SJSA1 (cell line): ENCODE results near the gene VMO1. TPM values are rescaled to one million over a fixed set of nuclear protein-coding genes. Genes with fewer than 3 reads are reported as not detected.

Source experiments
- DNase-seq, 2 experiments: peaks; one replicate each; pipeline ENCODE4 v3.0.0-alpha.2; 2015 to 2020; ENCODE audit warnings: low spot score in 2 of 2, low read depth in 1 of 2
- H3K27ac ChIP-seq: fragments of 250-450 bp; sonication (Bioruptor Pico); 2 replicates; pipeline ENCODE4 v1.5.1; 2020; ENCODE audit warnings: mild to moderate bottlenecking, moderate library complexity
- H3K27me3 ChIP-seq: fragments of 250-450 bp; sonication (Bioruptor Pico); replicated peaks from 2 replicates; pipeline ENCODE4 v1.5.1; 2020; ENCODE audit warnings: mild to moderate bottlenecking, moderate library complexity
- H3K36me3 ChIP-seq: fragments of 250-450 bp; sonication (Bioruptor Pico); 2 replicates; pipeline ENCODE4 v1.5.1; 2020; ENCODE audit warnings: mild to moderate bottlenecking
- H3K4me1 ChIP-seq: fragments of 250-450 bp; sonication (Bioruptor Pico); replicated peaks from 2 replicates; pipeline ENCODE4 v1.6.1; 2021; ENCODE audit warnings: mild to moderate bottlenecking
- H3K4me3 ChIP-seq: fragments of 250-450 bp; sonication (Bioruptor Pico); 2 replicates; pipeline ENCODE4 v1.5.1; 2020; ENCODE audit warnings: mild to moderate bottlenecking
- H3K9me3 ChIP-seq: fragments of 250-450 bp; sonication (Bioruptor Pico); replicated peaks from 2 replicates; pipeline ENCODE4 v1.5.1; 2020; ENCODE audit warnings: mild to moderate bottlenecking
- total RNA-seq: library from RNA; depleted of rRNA; stranded (reverse); fragments of >200 nt; shearing (Covaris generic); gene quantifications from 2 replicates; pipeline ENCODE4 v1.2.3, GENCODE V29; 2014

The VMO1 gene
- total RNA-seq, 1 experiment from 2014 or later: not detected

DNA sequence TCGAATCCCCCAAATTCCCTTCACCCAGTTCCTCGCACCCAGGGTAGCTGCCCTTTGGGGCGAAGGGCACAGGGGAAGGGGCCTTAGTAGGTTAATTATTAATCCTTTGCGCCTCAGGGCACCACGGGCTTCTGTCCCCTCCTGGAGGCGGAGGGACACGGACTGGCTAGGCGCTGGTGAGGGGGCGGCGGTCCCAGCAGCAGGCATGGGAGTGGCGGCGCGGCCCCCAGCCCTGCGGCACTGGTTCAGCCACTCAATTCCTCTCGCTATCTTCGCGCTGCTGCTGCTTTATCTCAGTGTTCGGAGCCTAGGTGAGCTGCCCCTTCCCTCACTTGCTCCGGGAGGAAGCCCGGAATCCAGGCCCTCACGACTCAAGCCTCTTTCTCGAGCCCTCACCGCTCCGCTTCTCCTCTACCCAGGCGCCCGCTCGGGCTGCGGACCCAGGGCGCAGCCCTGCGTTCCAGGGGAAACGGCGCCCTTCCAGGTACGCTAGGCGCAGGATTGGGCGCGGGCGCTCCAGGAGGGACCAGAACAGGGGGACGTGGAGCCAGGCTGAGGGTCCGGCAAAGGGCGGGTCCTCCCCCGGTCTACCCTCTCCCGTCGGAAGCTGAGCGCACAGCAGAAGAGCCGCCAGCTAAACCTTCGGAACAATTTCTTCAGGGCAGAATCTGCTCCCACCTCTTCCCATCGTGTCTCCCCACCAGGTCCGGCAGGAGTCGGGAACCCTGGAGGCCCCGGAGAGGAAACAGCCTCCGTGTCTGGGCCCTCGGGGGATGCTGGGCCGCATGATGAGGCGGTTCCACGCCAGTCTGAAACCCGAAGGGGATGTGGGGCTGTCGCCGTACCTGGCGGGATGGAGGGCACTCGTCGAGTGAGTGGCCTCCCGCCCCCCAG, 2.9 kb upstream of the VMO1 start, which contains the start of gene GLTPD2:
GLTPD2 (plus strand) TSS at position 158 of the 894 bp plus-strand sequence; CDS start at position 206, 48 bp downstream.
- Histone ChIP-seq H3K4me1 (peaks cover 12% of the 10 kb centered on the region), H3K27ac (peak within 1 kb of the TSS; percentile 63)
- no peak for DNase-seq

DNA sequence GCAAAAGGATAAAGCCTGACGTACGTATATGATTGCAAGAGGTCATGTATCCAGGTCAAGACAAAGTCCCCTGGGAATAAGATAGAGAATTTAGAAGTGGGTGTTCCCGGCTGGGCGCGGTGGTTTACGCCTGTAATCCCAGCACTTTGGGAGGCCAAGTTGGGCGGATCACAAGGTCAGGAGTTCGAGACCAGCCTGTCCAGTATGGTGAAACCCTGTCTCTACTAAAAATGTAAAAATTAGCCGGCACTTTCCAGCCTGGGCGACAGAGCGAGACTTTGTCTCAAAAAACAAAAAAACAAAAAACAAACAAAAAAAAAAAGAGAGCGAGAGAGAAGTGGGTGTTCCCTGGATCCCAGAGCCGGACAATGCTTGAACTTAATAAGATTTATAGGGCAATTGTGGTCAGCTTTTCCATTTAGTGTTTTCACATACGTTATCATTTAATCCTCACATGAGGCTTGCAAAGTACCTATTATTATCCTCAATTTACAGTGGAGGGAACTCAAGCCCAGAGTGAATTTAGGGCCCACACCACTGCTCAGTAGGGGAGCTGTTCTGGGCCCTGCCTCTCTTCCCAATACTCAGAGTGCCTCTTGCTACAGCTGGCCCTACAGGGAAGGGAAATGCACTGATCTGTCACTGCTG, 2.1 kb upstream of the VMO1 start:
- no peak for DNase-seq
- H3K9me3 ChIP-seq: no peaks in the 10 kb centered on the region; the same call in 1 of the 2 replicates
- H3K27ac ChIP-seq: no peak overlapping the region
- no peaks in the 10 kb centered on the region for H3K27me3 ChIP-seq
- no peak overlapping the region for H3K4me3 ChIP-seq
- H3K4me1 ChIP-seq: peaks cover 12% of the 10 kb centered on the region
- H3K36me3 ChIP-seq: no peaks in the 10 kb centered on the region

More for the DNA sequence above, 2.9 kb upstream of the VMO1 start, which contains the start of gene GLTPD2:
- Histone ChIP-seq H3K9me3 (no peaks in the 10 kb centered on the region; the same call in 1 of the 2 replicates), H3K27me3 (no peaks in the 10 kb centered on the region), H3K4me3 (peak within 1 kb of the TSS; percentile 59), H3K36me3 (no peaks in the 10 kb centered on the region)

DNA sequence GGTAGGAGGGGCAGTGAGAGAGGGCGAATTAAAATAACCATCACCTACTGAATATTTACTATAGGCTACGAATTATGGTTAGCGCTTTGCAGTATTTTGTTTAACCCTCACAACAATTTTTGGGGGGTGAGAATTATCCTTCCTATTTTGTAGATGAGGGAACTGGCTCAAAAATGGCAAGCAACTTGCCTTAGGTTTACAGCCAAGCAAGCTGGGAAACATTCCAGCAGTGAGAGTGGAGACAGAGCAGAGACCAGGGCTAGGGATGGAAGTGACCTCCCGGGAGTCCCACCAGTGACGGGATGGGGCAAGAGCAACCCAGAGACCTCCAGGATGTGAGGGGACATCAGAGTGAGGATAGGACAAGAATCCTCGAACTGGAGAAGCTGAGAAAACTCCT, 352 bp upstream of the VMO1 start:
- no peak for DNase-seq
- Histone ChIP-seq H3K9me3 (no peaks in the 10 kb centered on the region; the same call in 1 of the 2 replicates), H3K4me1 (peaks cover 12% of the 10 kb centered on the region), H3K27me3 (no peaks in the 10 kb centered on the region), H3K36me3 (no peaks in the 10 kb centered on the region), H3K27ac (no peak overlapping the region), H3K4me3 (no peak overlapping the region)

DNA sequence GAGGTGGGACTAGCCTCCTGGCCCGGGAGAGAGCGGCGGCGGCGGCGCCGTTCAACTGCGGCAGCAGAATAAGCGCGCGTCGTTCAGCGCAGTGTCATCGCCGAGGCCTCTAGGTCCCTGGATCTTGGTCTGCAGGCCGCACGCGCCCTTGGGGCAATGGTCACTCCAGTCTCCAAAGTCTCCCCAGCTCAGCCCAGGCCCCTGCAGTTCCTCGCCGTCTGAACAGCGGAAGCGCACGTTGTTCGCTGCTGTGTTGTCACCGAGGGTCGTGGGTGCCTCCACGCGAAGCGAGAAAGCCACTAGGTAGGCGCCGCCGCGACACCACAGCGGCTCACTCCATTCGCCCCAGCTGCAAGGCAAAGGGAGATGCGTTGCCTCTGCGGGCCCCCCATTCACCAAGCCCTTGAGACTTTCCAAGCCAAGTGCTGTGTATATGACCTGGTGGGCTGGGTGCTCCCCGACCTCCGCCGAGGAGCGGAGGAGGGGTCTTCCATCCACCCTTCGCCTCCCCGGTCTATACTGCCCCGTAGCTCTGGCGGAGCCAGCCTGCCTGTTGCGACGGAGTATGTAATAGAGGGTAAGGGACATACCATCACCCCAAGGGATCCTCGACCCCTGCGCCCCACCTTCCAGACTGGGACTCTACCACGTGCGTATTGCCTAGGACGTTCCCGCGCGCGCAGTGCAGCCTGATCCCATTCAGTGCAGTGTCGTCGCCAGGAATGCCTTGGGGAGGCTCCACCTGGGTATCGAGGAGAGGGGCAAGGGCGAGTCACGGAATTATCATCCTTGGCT, 656 bp downstream of the VMO1 start:
- Histone ChIP-seq H3K36me3 (no peaks in the 10 kb centered on the region), H3K9me3 (no peaks in the 10 kb centered on the region; the same call in 1 of the 2 replicates), H3K4me3 (no peak overlapping the region), H3K27ac (no peak overlapping the region), H3K27me3 (no peaks in the 10 kb centered on the region), H3K4me1 (peaks cover 12% of the 10 kb centered on the region)
- no peak for DNase-seq

DNA sequence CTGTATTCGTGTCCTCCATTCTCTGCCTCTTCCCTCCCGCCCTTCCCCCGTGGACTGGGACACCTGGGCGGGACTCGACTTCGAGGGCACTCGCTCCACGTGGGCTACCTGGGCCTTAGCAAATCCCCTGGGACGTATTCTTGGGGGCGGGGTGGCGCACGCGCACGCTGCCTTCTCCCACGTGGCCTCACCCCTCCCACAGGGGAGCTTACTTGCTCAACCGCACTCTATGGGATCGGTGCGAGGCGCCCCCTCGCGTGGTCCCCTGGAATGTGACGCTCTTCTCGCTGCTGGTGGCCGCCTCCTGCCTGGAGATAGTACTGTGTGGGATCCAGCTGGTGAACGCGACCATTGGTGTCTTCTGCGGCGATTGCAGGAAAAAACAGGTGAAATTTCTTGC, 3.5 kb downstream of the VMO1 start:
- Histone ChIP-seq H3K27me3 (0 out of 2 replicates have a peak, but pooled peaks cover 3% of the 10 kb centered on the region), H3K36me3 (no peaks in the 10 kb centered on the region), H3K27ac (no peak overlapping the region), H3K9me3 (no peaks in the 10 kb centered on the region), H3K4me3 (no peak overlapping the region), H3K4me1 (0 out of 2 replicates have a peak, but pooled peaks cover 4% of the 10 kb centered on the region)
- DNase-seq: no peak

DNA sequence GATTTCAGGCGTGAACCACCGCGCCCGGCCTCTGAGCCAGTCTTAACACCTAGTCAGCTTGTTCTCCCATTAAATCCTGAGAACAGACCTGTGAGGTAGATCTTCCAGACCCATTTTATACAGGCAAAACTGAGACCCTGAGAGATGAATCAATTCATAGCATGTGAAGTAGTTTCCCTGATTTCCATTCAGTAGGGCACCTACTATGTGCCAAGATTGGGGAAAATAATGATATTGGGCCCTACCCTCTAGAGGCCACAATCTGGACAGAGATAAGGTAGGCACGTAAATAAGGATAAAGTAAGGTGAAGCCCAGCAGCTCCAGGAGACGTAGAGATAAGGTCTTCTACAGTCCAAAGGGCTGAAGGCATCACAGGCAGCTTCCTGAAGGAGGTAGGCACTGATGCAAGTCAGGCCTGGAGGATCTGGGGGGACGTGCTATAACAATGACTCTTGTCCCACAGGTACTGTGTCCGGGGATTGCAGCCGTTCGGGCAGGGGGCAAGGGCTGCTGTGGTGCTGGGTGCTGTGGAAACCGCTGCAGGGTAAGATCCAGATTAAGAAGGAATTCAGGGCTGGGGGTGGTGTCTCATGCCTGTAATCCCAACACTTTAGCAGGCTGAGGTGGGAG, 5.7 kb downstream of the VMO1 start:
- H3K27ac ChIP-seq: no peak overlapping the region
- 0 out of 2 replicates have a peak, but pooled peaks cover 3% of the 10 kb centered on the region for H3K27me3 ChIP-seq
- no peak overlapping the region for H3K4me3 ChIP-seq
- DNase-seq: no peak
- H3K4me1 ChIP-seq: no peaks in the 10 kb centered on the region
- H3K9me3 ChIP-seq: no peaks in the 10 kb centered on the region
- H3K36me3 ChIP-seq: no peaks in the 10 kb centered on the region

DNA sequence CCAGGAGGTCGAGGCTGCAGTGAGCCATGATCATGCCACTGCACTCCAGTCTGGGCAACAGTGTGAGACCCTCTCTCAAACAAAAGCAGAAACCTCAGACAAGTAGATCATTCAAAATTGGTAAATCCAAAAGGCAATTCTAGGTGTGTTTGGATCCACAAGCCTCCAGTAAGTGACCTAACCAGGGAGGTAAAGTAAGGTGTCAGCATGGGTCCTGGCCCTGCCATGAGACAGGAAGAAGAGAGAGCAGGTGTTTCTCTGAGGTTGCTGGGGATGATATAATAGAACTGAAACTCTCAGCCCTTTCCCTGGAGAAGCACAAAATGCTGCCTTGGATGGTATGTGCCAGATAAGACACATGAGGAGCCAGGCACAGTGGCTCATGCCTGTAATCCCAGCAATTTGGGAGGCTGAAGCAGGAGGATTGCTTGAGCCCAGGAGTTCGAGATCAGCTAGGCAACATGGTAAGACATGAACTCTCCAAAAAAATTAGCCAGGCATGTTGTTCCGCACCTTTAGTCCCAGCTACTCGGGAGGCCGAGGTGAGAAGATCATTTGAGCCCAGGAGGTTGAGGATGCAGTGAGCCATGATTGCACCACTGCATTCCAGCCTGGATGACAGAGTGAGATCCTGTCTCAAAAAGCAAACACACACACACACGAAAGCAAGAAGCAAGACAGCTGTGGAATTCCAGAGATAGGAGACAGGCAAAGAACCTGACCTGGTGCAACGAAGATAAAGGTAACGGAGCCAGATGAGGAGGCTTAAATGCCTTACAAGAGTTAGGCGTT, 8.0 kb downstream of the VMO1 start:
- Histone ChIP-seq H3K4me3 (no peak overlapping the region), H3K27me3 (0 out of 2 replicates have a peak, but pooled peaks cover 3% of the 10 kb centered on the region), H3K36me3 (no peaks in the 10 kb centered on the region), H3K9me3 (no peaks in the 10 kb centered on the region), H3K27ac (no peak overlapping the region), H3K4me1 (no peaks in the 10 kb centered on the region)
- no peak for DNase-seq

DNA sequence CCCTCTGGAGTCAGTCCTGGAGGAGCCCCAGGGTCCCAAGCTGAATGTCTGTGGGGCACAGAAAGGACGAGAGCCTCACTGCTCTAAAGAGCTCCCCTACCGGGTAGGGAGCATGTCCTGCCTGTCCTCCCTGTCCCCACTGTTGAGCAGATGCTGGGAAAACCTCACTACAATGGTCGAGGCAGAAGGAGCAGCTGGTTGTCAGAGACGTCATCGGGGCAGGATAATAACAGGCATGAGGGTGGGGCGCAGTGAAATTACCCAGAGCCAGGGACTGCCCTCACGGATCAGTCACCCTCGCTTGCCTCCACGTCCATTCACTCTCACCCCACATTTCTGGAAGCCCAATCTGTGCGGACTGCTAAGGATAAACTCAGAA, 13.9 kb downstream of the VMO1 start:
- Histone ChIP-seq H3K36me3 (no peaks in the 10 kb centered on the region), H3K4me1 (no peaks in the 10 kb centered on the region), H3K4me3 (no peak overlapping the region), H3K9me3 (no peaks in the 10 kb centered on the region), H3K27me3 (no peaks in the 10 kb centered on the region), H3K27ac (no peak overlapping the region)
- DNase-seq: no peak

DNA sequence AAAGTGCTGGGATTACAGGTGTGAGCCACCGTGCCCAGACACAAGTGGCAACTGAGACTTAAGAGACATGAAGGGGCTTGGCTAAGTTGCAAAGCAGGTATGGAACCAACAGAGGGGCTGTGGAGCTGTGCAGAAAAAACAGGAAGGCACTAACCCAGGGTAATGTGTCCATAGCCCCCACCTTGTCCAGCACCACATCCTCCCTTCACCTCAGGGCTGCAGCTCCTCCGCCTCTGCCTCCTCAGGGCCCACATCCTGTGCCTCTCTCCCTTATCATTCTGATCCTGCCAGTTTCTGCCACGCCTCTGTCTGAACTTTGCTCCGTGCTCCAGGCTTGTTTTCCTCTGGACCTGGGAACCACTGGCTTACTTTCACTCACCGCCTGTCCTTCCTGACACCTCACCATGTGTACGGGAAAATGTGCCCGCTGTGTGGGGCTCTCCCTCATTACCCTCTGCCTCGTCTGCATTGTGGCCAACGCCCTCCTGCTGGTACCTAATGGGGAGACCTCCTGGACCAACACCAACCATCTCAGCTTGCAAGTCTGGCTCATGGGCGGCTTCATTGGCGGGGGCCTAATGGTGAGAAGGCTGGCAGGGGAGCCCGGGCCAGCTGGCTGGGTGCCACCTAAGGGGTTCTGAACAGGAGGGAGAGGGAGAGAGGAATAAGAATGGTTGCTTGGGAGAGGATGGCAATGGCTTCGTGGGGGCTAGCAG, 14.5 kb downstream of the VMO1 start, which contains the start of gene TM4SF5:
TM4SF5 (plus strand) TSS at position 368 of the 716 bp plus-strand sequence; CDS start at position 405, 37 bp downstream.
- Histone ChIP-seq H3K27me3 (no peaks in the 10 kb centered on the region; the same call in 1 of the 2 replicates), H3K4me1 (no peaks in the 10 kb centered on the region), H3K36me3 (no peaks in the 10 kb centered on the region), H3K9me3 (no peaks in the 10 kb centered on the region), H3K27ac (no peak within 1 kb of the TSS), H3K4me3 (no peak within 1 kb of the TSS)
- DNase-seq: no peak

DNA sequence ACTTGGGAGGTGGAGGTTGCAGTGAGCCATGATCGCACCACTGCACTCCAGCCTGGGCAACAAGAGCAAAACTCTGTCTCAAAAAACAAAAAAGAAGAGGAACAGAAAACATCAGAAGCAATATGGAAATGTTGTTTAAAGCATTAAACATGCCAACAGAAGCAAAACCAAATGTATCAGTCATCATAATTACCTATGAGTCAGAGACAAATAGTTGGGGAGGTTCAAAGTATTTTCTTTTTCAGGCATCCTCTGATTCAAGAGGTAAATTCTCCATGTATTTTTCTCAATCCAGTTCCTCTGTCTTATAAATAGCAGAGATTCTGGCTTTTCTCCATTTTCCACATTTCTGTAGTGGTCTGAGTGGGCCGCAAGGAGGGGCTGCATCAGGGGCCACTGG, 16.5 kb downstream of the VMO1 start:
- DNase-seq: no peak
- no peak overlapping the region for H3K27ac ChIP-seq
- H3K4me1 ChIP-seq: no peaks in the 10 kb centered on the region
- no peaks in the 10 kb centered on the region for H3K9me3 ChIP-seq
- peaks cover 5% of the 10 kb centered on the region; the same call in 1 of the 2 replicates for H3K27me3 ChIP-seq
- H3K4me3 ChIP-seq: no peak overlapping the region
- no peaks in the 10 kb centered on the region for H3K36me3 ChIP-seq

DNA sequence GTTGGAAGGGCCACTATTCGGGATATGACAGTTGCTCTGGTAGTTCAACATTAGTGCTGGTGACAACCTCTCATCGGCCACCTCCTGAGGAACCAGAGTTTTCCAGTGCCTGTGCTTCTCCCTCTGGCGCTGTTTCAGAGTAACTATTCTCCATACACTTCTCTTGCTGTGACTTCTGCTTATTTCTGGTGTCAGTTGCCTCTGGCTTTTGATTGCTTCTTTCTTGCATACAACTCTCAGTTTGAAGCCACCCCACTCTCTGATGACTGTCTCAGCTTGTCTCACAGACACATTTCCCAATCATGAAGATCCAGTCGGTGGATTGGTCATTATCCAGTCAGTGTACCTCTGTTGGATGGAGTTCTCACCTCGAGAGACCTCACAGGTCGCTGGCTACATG, 17.9 kb downstream of the VMO1 start:
- no peak for DNase-seq
- Histone ChIP-seq H3K27me3 (peaks cover 5% of the 10 kb centered on the region; the same call in 1 of the 2 replicates), H3K4me3 (no peak overlapping the region), H3K9me3 (no peaks in the 10 kb centered on the region), H3K4me1 (no peaks in the 10 kb centered on the region), H3K36me3 (no peaks in the 10 kb centered on the region), H3K27ac (no peak overlapping the region)

DNA sequence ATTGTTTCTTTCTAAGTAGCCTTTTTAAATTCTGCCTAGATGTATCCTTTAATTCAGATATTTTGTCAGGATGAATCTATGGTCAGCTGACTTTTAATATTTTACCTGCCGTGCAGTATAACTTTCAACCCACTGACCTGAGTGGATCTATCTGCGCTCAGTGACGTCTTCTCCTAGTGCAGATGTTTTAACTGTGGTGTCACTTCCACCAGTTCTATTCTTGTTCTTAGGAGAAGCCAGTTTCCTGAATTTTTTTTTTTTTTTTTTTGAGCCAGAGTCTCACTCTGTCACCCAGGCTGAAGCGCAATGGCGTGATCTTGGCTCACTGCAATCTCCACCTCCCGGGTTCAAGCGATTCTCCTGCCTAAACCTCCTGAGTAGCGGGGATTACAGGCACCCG, 19.4 kb downstream of the VMO1 start:
- DNase-seq: no peak
- no peaks in the 10 kb centered on the region for H3K9me3 ChIP-seq
- H3K27ac ChIP-seq: no peak overlapping the region
- no peak overlapping the region for H3K4me3 ChIP-seq
- H3K36me3 ChIP-seq: no peaks in the 10 kb centered on the region
- peaks cover 5% of the 10 kb centered on the region; the same call in 1 of the 2 replicates for H3K27me3 ChIP-seq
- no peaks in the 10 kb centered on the region for H3K4me1 ChIP-seq
